B cell (primary cell): ENCODE measurements around the gene IFNGR1. TPM values are rescaled to one million over a fixed set of nuclear protein-coding genes. Genes with fewer than 3 reads are reported as not detected.

Source experiments
- ATAC-seq: fragments of 200-7000 bp; cut with Tn5 transposase; one replicate; pipeline ENCODE4 v1.10.0; 2021; ENCODE audit warnings: low read depth, mild to moderate bottlenecking, moderate number of reproducible peaks, moderate library complexity
- CTCF ChIA-PET: fragments of 350-600 bp; sonication (Branson Sonifier 250); formaldehyde crosslinking; loops from one replicate; lab custom pipeline; 2021; ENCODE audit warnings: antibody characterized with exemption, inconsistent platforms; lab: Charles Lee
- POLR2A ChIA-PET: fragments of 350-600 bp; sonication (Branson Sonifier 250); formaldehyde crosslinking; loops from one replicate; lab custom pipeline; 2021; ENCODE audit warnings: antibody characterized with exemption; lab: Charles Lee
- DNase-seq: peaks from one replicate; pipeline ENCODE4 v3.0.0; 2013
- H2AFZ ChIP-seq: 2 replicates; pipeline ENCODE4 v1.6.1; 2012; ENCODE audit warnings: mild to moderate bottlenecking, low read depth, low read length; ENCODE audit not compliant: insufficient read depth, poor library complexity, severe bottlenecking
- H3K27ac ChIP-seq, 2 donors: 1 replicate in 1 of 2; 2 replicates in 1 of 2; pipeline ENCODE4 v1.5.1; 2012 to 2013; ENCODE audit warnings: low read length in 2 of 2, mild to moderate bottlenecking in 2 of 2, moderate library complexity in 1 of 2
- H3K27me3 ChIP-seq, 4 experiments: fragments of 200-600 bp in 1 of 4; sonication (generic) in 1 of 4; replicated peaks in 1 of 4; 1 replicate in 2 of 4; 2 replicates in 2 of 4; pipeline versions ENCODE4 v1.6.1 to v1.7.0; 2013 to 2016; ENCODE audit warnings: low read length in 3 of 4, mild to moderate bottlenecking in 2 of 4, mixed read lengths in 1 of 4, moderate library complexity in 1 of 4; ENCODE audit not compliant: insufficient read depth in 4 of 4, control insufficient read depth in 3 of 4; ENCODE audit errors: control extremely low read depth in 1 of 4
- H3K36me3 ChIP-seq, 2 experiments: replicated peaks in 1 of 2; 1 replicate in 1 of 2; 2 replicates in 1 of 2; pipeline versions ENCODE4 v1.6.1 to v1.7.1; 2013; ENCODE audit warnings: low read length in 1 of 2; ENCODE audit not compliant: insufficient read depth in 2 of 2, control insufficient read depth in 1 of 2; ENCODE audit errors: control extremely low read depth in 1 of 2, extremely low read depth in 1 of 2
- H3K4me1 ChIP-seq, 2 donors: fragments of 200-600 bp in 1 of 2; sonication (generic) in 1 of 2; 1 replicate in 1 of 2; 2 replicates in 1 of 2; pipeline versions ENCODE4 v1.5.1 to v1.6.1; 2013 to 2017; ENCODE audit warnings: low read length in 2 of 2; ENCODE audit not compliant: control insufficient read depth in 2 of 2, insufficient read depth in 2 of 2
- H3K4me2 ChIP-seq: replicated peaks from 2 replicates; pipeline ENCODE3; 2012; ENCODE audit warnings: mild to moderate bottlenecking, low read depth, low read length; ENCODE audit not compliant: poor library complexity, severe bottlenecking
- H3K4me3 ChIP-seq, 5 experiments: fragments of 200-600 bp in 1 of 5; sonication (generic) in 1 of 5; 1 replicate in 3 of 5; 2 replicates in 2 of 5; pipeline versions ENCODE4 v1.5.1 to v1.7.0; 2011 to 2016; ENCODE audit warnings: low read length in 4 of 5, mild to moderate bottlenecking in 4 of 5, low read depth in 2 of 5, control low read depth in 1 of 5, moderate library complexity in 1 of 5; ENCODE audit not compliant: insufficient read depth in 1 of 5; ENCODE audit errors: control extremely low read depth in 1 of 5, extremely low read depth in 1 of 5
- H3K79me2 ChIP-seq: fragments of 200-600 bp; sonication (generic); one replicate; pipeline ENCODE4 v1.6.0; 2016; ENCODE audit warnings: low read length; ENCODE audit not compliant: control insufficient read depth, insufficient read depth
- H3K9ac ChIP-seq: fragments of 200-600 bp; sonication (generic); 2 replicates; pipeline ENCODE4 v1.6.1; 2017; ENCODE audit warnings: mild to moderate bottlenecking, low read length, moderate library complexity
- H3K9me3 ChIP-seq, 3 donors: one replicate each; pipeline versions ENCODE4 v1.6.1 to v1.7.1; 2013; ENCODE audit warnings: low read length in 2 of 3; ENCODE audit not compliant: control insufficient read depth in 2 of 3, insufficient read depth in 1 of 3; ENCODE audit errors: control extremely low read depth in 1 of 3
- H4K20me1 ChIP-seq: 2 replicates; pipeline ENCODE4 v1.6.0; 2012; ENCODE audit warnings: mild to moderate bottlenecking, low read length; ENCODE audit not compliant: insufficient read depth, control insufficient read depth, poor library complexity, severe bottlenecking
- H3K27ac Mint-ChIP-seq: one replicate; pipeline ENCODE4 v1.8.0; 2021; ENCODE audit warnings: mixed read lengths
- H3K27me3 Mint-ChIP-seq: one replicate; pipeline ENCODE4 v1.8.0; 2021; ENCODE audit warnings: mixed read lengths
- H3K4me1 Mint-ChIP-seq: one replicate; pipeline ENCODE4 v1.8.0; 2021; ENCODE audit warnings: mixed read lengths
- H3K4me3 Mint-ChIP-seq: one replicate; pipeline ENCODE4 v1.8.0; 2021; ENCODE audit warnings: mixed read lengths
- H3K9me3 Mint-ChIP-seq: one replicate; pipeline ENCODE4 v1.8.0; 2022; ENCODE audit warnings: mixed read lengths; ENCODE audit not compliant: insufficient read depth
- EZH2 ChIP-seq: IDR thresholded peaks from 2 replicates; pipeline ENCODE4 v1.6.1; 2012; ENCODE audit warnings: borderline replicate concordance, low read depth, mild to moderate bottlenecking, moderate library complexity, low read length; ENCODE audit not compliant: insufficient read depth, poor library complexity, severe bottlenecking
- WGBS: methylation state at CpG from one replicate; pipeline ENCODE4 v1.1.5; 2013; ENCODE audit warnings: missing lambda C conversion rate; ENCODE audit not compliant: insufficient coverage; 5-methylcytosine and 5-hydroxymethylcytosine counted together
- intact Hi-C: fragments of 100-400 bp; cut with micrococcal nuclease; formaldehyde crosslinking; loops from one replicate; pipeline ENCODE4 v1.10.0; 2022
- polyA minus RNA-seq: library from RNA; depleted of rRNA, polyadenylated mRNA; stranded (reverse); fragments of >200 nt; gene quantifications from 2 replicates; pipeline ENCODE4 v1.2.3, GENCODE V29; 2012
- polyA plus RNA-seq: library from polyadenylated mRNA; depleted of rRNA; stranded (reverse); fragments of >200 nt; gene quantifications from 2 replicates; pipeline ENCODE4 v1.2.3, GENCODE V29; 2012
- total RNA-seq, 2 donors: library from RNA; stranded (reverse); fragments of 120-200 nt in 1 of 2; gene quantifications; 1 replicate in 1 of 2; 2 replicates in 1 of 2; pipeline versions ENCODE4 v1.2.3 to v1.2.4, GENCODE V29; 2013 to 2022
- TF ChIP-seq, protein P1 (sequence below): fragments of 200-600 bp; IDR thresholded peaks from one replicate; pipeline ENCODE4 v1.8.0; 2022; ENCODE audit warnings: antibody characterized with exemption, mild to moderate bottlenecking

Gene IFNGR1
- total RNA-seq (48.2 and 51.2 TPM in 2 replicates), polyA plus RNA-seq (24.5 and 68.3 TPM in 2 replicates), polyA minus RNA-seq (21.9 and 34.2 TPM in 2 replicates)
- total RNA-seq (2013), result 87.0 TPM

DNA sequence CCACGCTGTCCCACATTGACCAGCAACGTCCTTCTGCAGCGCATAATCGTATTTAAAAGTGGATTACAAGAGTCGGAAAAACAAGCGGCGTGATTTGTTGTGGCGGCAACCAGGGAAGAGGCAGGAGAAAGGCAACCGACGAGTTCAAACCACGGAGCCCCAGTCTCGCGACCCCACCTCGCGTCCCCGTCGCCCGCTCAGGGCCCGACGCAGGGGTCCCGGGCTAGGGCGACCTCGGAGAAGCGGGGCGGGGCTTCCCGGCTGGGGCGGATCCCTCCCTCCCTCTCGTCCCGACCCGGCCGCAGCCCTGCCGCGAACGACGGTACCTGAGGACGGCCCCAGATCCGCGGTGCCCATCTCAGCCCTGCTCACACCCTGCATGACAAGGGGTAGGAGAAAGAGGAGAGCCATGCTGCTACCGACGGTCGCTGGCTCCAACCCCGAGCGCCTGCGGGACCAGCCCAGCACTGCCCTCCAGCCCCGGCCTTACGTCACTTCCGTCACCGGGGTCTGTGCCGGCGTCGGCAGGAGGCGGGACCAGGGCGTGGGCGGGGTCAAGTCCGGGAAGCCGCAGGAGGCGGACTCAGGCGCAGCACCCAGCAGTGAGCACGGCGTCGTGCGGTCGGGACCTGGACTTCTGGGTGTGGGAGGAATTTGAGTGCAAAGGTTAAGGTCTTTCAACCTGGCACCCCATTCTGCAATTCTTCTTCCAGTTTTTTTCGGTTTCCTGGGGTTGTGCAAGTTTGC is at the start of gene IFNGR1:
Gene IFNGR1 (minus strand): TSS at position 469 of the 747 bp plus-strand sequence. CDS start 58 bp downstream, at position 411.
- peaks cover 27% of the 10 kb centered on the region for H4K20me1 ChIP-seq
- POLR2A ChIA-PET, result interaction anchor here (1.0 to 1.4 kb wide), 2 partner anchors 11 to 116 kb away, joined by 3 to 16 read pairs; no protein-coding TSS in a partner anchor
- TF ChIP-seq EZH2, result no peak
- TF ChIP-seq, protein P1, sequence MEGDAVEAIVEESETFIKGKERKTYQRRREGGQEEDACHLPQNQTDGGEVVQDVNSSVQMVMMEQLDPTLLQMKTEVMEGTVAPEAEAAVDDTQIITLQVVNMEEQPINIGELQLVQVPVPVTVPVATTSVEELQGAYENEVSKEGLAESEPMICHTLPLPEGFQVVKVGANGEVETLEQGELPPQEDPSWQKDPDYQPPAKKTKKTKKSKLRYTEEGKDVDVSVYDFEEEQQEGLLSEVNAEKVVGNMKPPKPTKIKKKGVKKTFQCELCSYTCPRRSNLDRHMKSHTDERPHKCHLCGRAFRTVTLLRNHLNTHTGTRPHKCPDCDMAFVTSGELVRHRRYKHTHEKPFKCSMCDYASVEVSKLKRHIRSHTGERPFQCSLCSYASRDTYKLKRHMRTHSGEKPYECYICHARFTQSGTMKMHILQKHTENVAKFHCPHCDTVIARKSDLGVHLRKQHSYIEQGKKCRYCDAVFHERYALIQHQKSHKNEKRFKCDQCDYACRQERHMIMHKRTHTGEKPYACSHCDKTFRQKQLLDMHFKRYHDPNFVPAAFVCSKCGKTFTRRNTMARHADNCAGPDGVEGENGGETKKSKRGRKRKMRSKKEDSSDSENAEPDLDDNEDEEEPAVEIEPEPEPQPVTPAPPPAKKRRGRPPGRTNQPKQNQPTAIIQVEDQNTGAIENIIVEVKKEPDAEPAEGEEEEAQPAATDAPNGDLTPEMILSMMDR, result no peak
- CTCF ChIA-PET, result interaction anchor here (1.4 to 1.5 kb wide), 3 partner anchors 13 to 116 kb away, joined by 3 to 5 read pairs (median 4); no protein-coding TSS in a partner anchor
- H3K9ac ChIP-seq, result peak within 1 kb of the TSS; percentile 95
- peak; percentile 96 for DNase-seq
- ATAC-seq, result peak; percentile 86
- peaks cover 78 to 81% of the 10 kb centered on the region in 2 donors for H3K4me1 ChIP-seq
- Mint-ChIP-seq H3K27me3 (no peaks in the 10 kb centered on the region), H3K4me1 (peaks cover 79% of the 10 kb centered on the region), H3K4me3 (peak within 1 kb of the TSS; percentile 97), H3K27ac (peak within 1 kb of the TSS; percentile 97), H3K9me3 (no peaks in the 10 kb centered on the region)
- no peaks in the 10 kb centered on the region for H3K9me3 ChIP-seq
- intact Hi-C loops, result loop anchor here (1.0 to 10.0 kb wide), 8 partner anchors 16 to 646 kb away; partner anchors contain the start of genes PEX7 and TNFAIP3
- H3K79me2 ChIP-seq, result peaks cover 87% of the 10 kb centered on the region
- peak within 1 kb of the TSS; percentile 84 for H3K4me2 ChIP-seq
- under 1% methylated on average over 62 of the region's 64 CpGs for WGBS
- H3K36me3 ChIP-seq, result peaks cover 0 to under 1% of the 10 kb centered on the region in 2 experiments
- peak within 1 kb of the TSS; percentile 79 for H2AFZ ChIP-seq
- H3K4me3 ChIP-seq, result peak within 1 kb of the TSS; percentile 76 to 99 (median 88)
- H3K27ac ChIP-seq, result peak within 1 kb of the TSS; percentile 95 to 97
- H3K27me3 ChIP-seq, result no peaks in the 10 kb centered on the region

DNA sequence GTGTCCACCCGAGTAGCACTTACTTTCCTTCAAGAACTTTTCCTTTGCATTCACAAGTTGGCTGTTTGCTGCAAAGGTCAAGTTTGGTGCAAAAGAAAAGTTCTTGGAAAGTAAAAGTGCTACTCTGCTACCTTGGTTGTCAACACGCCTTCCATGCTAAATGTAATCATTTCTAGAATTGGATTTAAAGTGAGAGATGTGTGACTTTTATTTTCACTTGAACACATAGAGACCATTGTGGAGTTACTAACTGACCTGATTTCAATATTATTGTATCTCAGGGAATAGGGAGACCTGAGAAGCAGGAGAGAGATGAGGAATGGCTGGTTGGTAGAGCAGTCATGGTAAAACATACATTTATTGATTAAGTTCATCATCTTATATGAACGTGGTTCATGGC is 49.7 kb upstream of the IFNGR1 start:
- TF ChIP-seq, protein P1, result no peak
- no peak for TF ChIP-seq EZH2
- WGBS, result no CpG with 5 or more reads among the region's 3 CpGs
- Histone ChIP-seq H3K27ac (no peak overlapping the region), H3K9ac (no peak overlapping the region), H4K20me1 (no peaks in the 10 kb centered on the region), H3K79me2 (no peaks in the 10 kb centered on the region), H3K27me3 (no peaks in the 10 kb centered on the region), H3K4me3 (no peak overlapping the region), H3K9me3 (no peaks in the 10 kb centered on the region), H3K4me2 (no peak overlapping the region), H3K4me1 (peaks cover 5 to 14% of the 10 kb centered on the region in 2 donors), H3K36me3 (no peaks in the 10 kb centered on the region), H2AFZ (no peak overlapping the region)
- intact Hi-C loops, result no loop called here
- ChIA-PET CTCF (interaction anchor here (0.9 to 3.5 kb wide), 5 partner anchors 45 to 175 kb away, joined by 5 to 55 read pairs (median 7); no protein-coding TSS in a partner anchor), POLR2A (interaction anchor here (1.2 kb wide), 1 partner anchor 51 kb away, joined by 4 read pairs; no protein-coding TSS in a partner anchor)
- no peak for DNase-seq
- Mint-ChIP-seq H3K27me3 (no peaks in the 10 kb centered on the region), H3K9me3 (no peaks in the 10 kb centered on the region), H3K4me1 (peaks cover 13% of the 10 kb centered on the region), H3K4me3 (no peak overlapping the region), H3K27ac (no peak overlapping the region)
- no peak for ATAC-seq
